ENCODE results near the gene SERPINI1.

SERPINI1 gene

GRCh38 chr3:167851171-167851570, 115.7 kb downstream of the SERPINI1 start:
- DNase-seq (ENCODE audit: low read depth in 3 of 3) = no peak

GRCh38 chr3:167851749-167852148, 116.2 kb downstream of the SERPINI1 start:
- no peak for DNase-seq (ENCODE audit: low read depth in 3 of 3)

GRCh38 chr3:167852216-167852615, 116.7 kb downstream of the SERPINI1 start:
- DNase-seq (ENCODE audit: low read depth in 3 of 3) = no peak

GRCh38 chr3:167854063-167854462, 118.5 kb downstream of the SERPINI1 start:
- DNase-seq (ENCODE audit: low read depth in 3 of 3) = no peak

GRCh38 chr3:167854846-167855245, 119.3 kb downstream of the SERPINI1 start:
- DNase-seq (ENCODE audit: low read depth in 3 of 3) = no peak

GRCh38 chr3:167855306-167855705, 119.8 kb downstream of the SERPINI1 start:
- DNase-seq (ENCODE audit: low read depth in 3 of 3) = no peak

GRCh38 chr3:167858865-167859264, 123.3 kb downstream of the SERPINI1 start:
- DNase-seq (ENCODE audit: low read depth in 3 of 3) = no peak

- no peak for DNase-seq (ENCODE audit: low read depth in 3 of 3)
Observed at GRCh38 chr3:167859610-167860009, 124.1 kb downstream of the SERPINI1 start.

- no peak for DNase-seq (ENCODE audit: low read depth in 3 of 3)
Observed at GRCh38 chr3:167861649-167862048, 126.1 kb downstream of the SERPINI1 start.

GRCh38 chr3:167862104-167862730, 126.7 kb downstream of the SERPINI1 start:
- no peak for DNase-seq (ENCODE audit: low read depth in 3 of 3)

- no peak for DNase-seq (ENCODE audit: low read depth in 3 of 3)
Observed at GRCh38 chr3:167863811-167864551, 128.5 kb downstream of the SERPINI1 start.

- no peak for DNase-seq (ENCODE audit: low read depth in 3 of 3)
Observed at GRCh38 chr3:167864552-167864874, 129.0 kb downstream of the SERPINI1 start.

- no peak for DNase-seq (ENCODE audit: low read depth in 3 of 3)
Observed at GRCh38 chr3:167866331-167866730, 130.8 kb downstream of the SERPINI1 start.

GRCh38 chr3:167867981-167868380, 132.5 kb downstream of the SERPINI1 start:
- DNase-seq (ENCODE audit: low read depth in 3 of 3) = no peak

GRCh38 chr3:167870181-167870580, 134.7 kb downstream of the SERPINI1 start:
- no peak for DNase-seq (ENCODE audit: low read depth in 3 of 3)

- DNase-seq (ENCODE audit: low read depth in 3 of 3) = no peak
Observed at GRCh38 chr3:167870759-167871158, 135.2 kb downstream of the SERPINI1 start.

GRCh38 chr3:167872032-167872431, 136.5 kb downstream of the SERPINI1 start:
- no peak for DNase-seq (ENCODE audit: low read depth in 3 of 3)

- DNase-seq (ENCODE audit: low read depth in 3 of 3) = no peak
Observed at GRCh38 chr3:167872941-167873340, 137.4 kb downstream of the SERPINI1 start.

- no peak for DNase-seq (ENCODE audit: low read depth in 3 of 3)
Observed at GRCh38 chr3:167874671-167875372, 139.3 kb downstream of the SERPINI1 start.

All from stimulated activated CD4-positive, alpha-beta T cell treated with anti-CD3 and anti-CD28 coated beads, TNF-alpha, amount 100 ng/mL, for 48 hours (primary cell).